Liver (tissue), 3 donors: ENCODE data around the gene DOCK11.

ENCODE experiments used
- HNF4A ChIP-seq, 2 donors: conservative IDR thresholded peaks; 2 replicates each; pipeline ENCODE4 v1.6.1; 2016; ENCODE audit warnings: antibody characterized with exemption in 2 of 2, mild to moderate bottlenecking in 2 of 2
- HNF4G ChIP-seq: IDR thresholded peaks from 2 replicates; pipeline ENCODE4 v1.6.1; 2016; ENCODE audit warnings: antibody characterized with exemption
- SP1 ChIP-seq: IDR thresholded peaks from 2 replicates; pipeline ENCODE4 v1.6.1; 2018; ENCODE audit warnings: antibody characterized with exemption, mild to moderate bottlenecking
- TAF1 ChIP-seq: conservative IDR thresholded peaks from 2 replicates; pipeline ENCODE4 v1.6.1; 2016; ENCODE audit warnings: antibody characterized with exemption, mild to moderate bottlenecking
- YY1 ChIP-seq: IDR thresholded peaks from 2 replicates; pipeline ENCODE4 v1.6.1; 2016; ENCODE audit warnings: antibody characterized with exemption, mild to moderate bottlenecking
- TF ChIP-seq, protein P1 (sequence below): IDR thresholded peaks from 2 replicates; pipeline ENCODE4 v1.6.1; 2016; ENCODE audit warnings: antibody characterized with exemption
- TF ChIP-seq, protein P2 (sequence below): fragments of 150-350 bp; IDR thresholded peaks from 2 replicates; pipeline ENCODE4 v1.5.1; 2017; ENCODE audit warnings: improper control_type of control experiment, low read depth, low read length; ENCODE audit not compliant: missing input control
- TF ChIP-seq, protein P3 (sequence below): IDR thresholded peaks from 2 replicates; pipeline ENCODE4 v1.6.1; 2016; ENCODE audit warnings: antibody characterized with exemption
- donor health status: healthy.
- donor health status: healthy.

DNA sequence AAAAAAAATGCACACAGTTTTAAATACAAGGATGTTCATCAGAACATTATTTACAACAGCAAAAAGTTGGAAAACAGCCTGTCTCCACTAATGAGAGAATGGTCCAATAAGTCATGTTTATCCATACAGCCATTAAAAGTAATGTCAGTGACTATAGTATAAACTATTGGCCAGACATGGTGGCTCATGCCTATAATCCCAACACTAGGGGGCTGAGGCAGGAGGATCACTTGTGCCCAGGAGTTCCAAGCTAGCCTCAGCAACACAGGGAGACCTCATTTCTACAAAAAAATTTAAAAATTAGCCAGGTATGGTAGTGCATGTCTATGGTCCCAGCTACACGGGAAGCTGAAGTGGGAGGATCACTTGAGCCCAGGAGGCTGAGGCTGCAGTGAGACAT is 183.7 kb downstream of the DOCK11 start:
- no peak for TF ChIP-seq YY1
- TF ChIP-seq, protein P1, sequence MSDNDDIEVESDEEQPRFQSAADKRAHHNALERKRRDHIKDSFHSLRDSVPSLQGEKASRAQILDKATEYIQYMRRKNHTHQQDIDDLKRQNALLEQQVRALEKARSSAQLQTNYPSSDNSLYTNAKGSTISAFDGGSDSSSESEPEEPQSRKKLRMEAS = no peak
- TF ChIP-seq, protein P2, sequence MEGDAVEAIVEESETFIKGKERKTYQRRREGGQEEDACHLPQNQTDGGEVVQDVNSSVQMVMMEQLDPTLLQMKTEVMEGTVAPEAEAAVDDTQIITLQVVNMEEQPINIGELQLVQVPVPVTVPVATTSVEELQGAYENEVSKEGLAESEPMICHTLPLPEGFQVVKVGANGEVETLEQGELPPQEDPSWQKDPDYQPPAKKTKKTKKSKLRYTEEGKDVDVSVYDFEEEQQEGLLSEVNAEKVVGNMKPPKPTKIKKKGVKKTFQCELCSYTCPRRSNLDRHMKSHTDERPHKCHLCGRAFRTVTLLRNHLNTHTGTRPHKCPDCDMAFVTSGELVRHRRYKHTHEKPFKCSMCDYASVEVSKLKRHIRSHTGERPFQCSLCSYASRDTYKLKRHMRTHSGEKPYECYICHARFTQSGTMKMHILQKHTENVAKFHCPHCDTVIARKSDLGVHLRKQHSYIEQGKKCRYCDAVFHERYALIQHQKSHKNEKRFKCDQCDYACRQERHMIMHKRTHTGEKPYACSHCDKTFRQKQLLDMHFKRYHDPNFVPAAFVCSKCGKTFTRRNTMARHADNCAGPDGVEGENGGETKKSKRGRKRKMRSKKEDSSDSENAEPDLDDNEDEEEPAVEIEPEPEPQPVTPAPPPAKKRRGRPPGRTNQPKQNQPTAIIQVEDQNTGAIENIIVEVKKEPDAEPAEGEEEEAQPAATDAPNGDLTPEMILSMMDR = no peak
- TF ChIP-seq HNF4A (conservative IDR thresholded peaks at IDR 0.05) = no peak
- TF ChIP-seq TAF1 = no peak
- TF ChIP-seq SP1 = no peak
- TF ChIP-seq, protein P3, sequence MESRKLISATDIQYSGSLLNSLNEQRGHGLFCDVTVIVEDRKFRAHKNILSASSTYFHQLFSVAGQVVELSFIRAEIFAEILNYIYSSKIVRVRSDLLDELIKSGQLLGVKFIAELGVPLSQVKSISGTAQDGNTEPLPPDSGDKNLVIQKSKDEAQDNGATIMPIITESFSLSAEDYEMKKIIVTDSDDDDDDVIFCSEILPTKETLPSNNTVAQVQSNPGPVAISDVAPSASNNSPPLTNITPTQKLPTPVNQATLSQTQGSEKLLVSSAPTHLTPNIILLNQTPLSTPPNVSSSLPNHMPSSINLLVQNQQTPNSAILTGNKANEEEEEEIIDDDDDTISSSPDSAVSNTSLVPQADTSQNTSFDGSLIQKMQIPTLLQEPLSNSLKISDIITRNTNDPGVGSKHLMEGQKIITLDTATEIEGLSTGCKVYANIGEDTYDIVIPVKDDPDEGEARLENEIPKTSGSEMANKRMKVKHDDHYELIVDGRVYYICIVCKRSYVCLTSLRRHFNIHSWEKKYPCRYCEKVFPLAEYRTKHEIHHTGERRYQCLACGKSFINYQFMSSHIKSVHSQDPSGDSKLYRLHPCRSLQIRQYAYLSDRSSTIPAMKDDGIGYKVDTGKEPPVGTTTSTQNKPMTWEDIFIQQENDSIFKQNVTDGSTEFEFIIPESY = no peak
- TF ChIP-seq HNF4G = no peak
